CD4-positive, alpha-beta T cell (primary cell): ENCODE measurements around the gene B3GNT9. TPM values are rescaled to one million over a fixed set of nuclear protein-coding genes. Genes with fewer than 3 reads are reported as not detected.
A peak's percentile ranks its signal among the peaks of the same experiment; 100 is the strongest.

Experiments used
- ATAC-seq: fragments of 200-7000 bp; cut with Tn5 transposase; one replicate; pipeline ENCODE4 v1.10.0; 2022; ENCODE audit warnings: mild to moderate bottlenecking; ENCODE audit not compliant: poor library complexity
- CTCF ChIA-PET: fragments of 350-600 bp; sonication (Branson Sonifier 250); formaldehyde crosslinking; loops from one replicate; lab custom pipeline; 2021; ENCODE audit warnings: antibody characterized with exemption, inconsistent platforms; lab: Charles Lee
- POLR2A ChIA-PET: fragments of 350-600 bp; sonication (Branson Sonifier 250); formaldehyde crosslinking; loops from one replicate; lab custom pipeline; 2021; ENCODE audit warnings: antibody characterized with exemption, inconsistent platforms; lab: Charles Lee
- DNase-seq, 14 experiments: peaks; one replicate each; pipeline ENCODE4 v3.0.0-alpha.2; 2013 to 2020; ENCODE audit warnings: mixed read lengths in 2 of 14
- H3K27ac ChIP-seq, 2 donors: one replicate each; pipeline versions ENCODE4 v1.5.1 to v1.7.0; 2013; ENCODE audit warnings: low read length in 2 of 2, low read depth in 1 of 2, mild to moderate bottlenecking in 1 of 2
- H3K27me3 ChIP-seq, 2 experiments: 1 replicate in 1 of 2; 2 replicates in 1 of 2; pipeline versions ENCODE4 v1.6.1 to v1.7.0; 2013; ENCODE audit warnings: low read length in 2 of 2, control low read depth in 1 of 2, mild to moderate bottlenecking in 1 of 2, moderate library complexity in 1 of 2; ENCODE audit not compliant: insufficient read depth in 2 of 2, control insufficient read depth in 1 of 2
- H3K36me3 ChIP-seq: one replicate; pipeline ENCODE4 v1.6.1; 2013; ENCODE audit warnings: low read length, control low read depth; ENCODE audit not compliant: insufficient read depth
- H3K4me1 ChIP-seq: one replicate; pipeline ENCODE4 v1.6.1; 2013; ENCODE audit warnings: low read length, control low read depth; ENCODE audit not compliant: insufficient read depth
- H3K4me3 ChIP-seq: one replicate; pipeline ENCODE4 v1.5.1; 2013; ENCODE audit warnings: mild to moderate bottlenecking, low read length, moderate library complexity
- H3K9me3 ChIP-seq, 2 experiments: 1 replicate in 1 of 2; 2 replicates in 1 of 2; pipeline versions ENCODE4 v1.6.1 to v1.7.0; 2013; ENCODE audit warnings: low read length in 2 of 2, mild to moderate bottlenecking in 2 of 2, control low read depth in 1 of 2, moderate library complexity in 1 of 2; ENCODE audit not compliant: control insufficient read depth in 1 of 2, insufficient read depth in 1 of 2
- H3K27ac Mint-ChIP-seq: one replicate; pipeline ENCODE4 v1.8.0; 2020; ENCODE audit warnings: mixed read lengths
- H3K27me3 Mint-ChIP-seq: one replicate; pipeline ENCODE4 v1.8.0; 2021; ENCODE audit warnings: mixed read lengths
- H3K36me3 Mint-ChIP-seq: one replicate; pipeline ENCODE4 v1.8.0; 2021; ENCODE audit warnings: low read depth, mixed read lengths
- H3K4me1 Mint-ChIP-seq: one replicate; pipeline ENCODE4 v1.8.0; 2021; ENCODE audit warnings: low read depth, mixed read lengths
- H3K4me3 Mint-ChIP-seq: one replicate; pipeline ENCODE4 v1.8.0; 2020; ENCODE audit warnings: mild to moderate bottlenecking, mixed read lengths
- H3K9me3 Mint-ChIP-seq: one replicate; pipeline ENCODE4 v1.8.0; 2020; ENCODE audit warnings: mixed read lengths
- intact Hi-C, 2 experiments: fragments of 100-400 bp; cut with DNase I in 1 of 2; cut with micrococcal nuclease in 1 of 2; formaldehyde crosslinking; loops; one replicate each; pipeline versions ENCODE4 v1.15.1 to v1.9.0; 2023 to 2025; cut with DNase I, micrococcal nuclease
- total RNA-seq, 174 experiments: library from RNA in 2 of 174; stranded (reverse) in 2 of 174; gene quantifications; one replicate each; pipeline ENCODE4 v1.2.3 and lab custom pipeline; 2021 to 2026
- TF ChIP-seq, protein P1 (sequence below): fragments of 200-600 bp; IDR thresholded peaks from one replicate; pipeline ENCODE4 v1.8.0; 2022; ENCODE audit warnings: antibody characterized with exemption, mild to moderate bottlenecking

Gene B3GNT9
- total RNA-seq, 2 experiments from 2014 or later = 2.0 to 2.5 TPM

GRCh38 chr16:67120025-67120424 lies 30.8 kb downstream of the B3GNT9 start:
- intact Hi-C loops = no loop called here
- Histone ChIP-seq H3K36me3 (peaks cover 42% of the 10 kb centered on the region), H3K4me3 (no peak overlapping the region), H3K9me3 (no peaks in the 10 kb centered on the region), H3K27me3 (no peaks in the 10 kb centered on the region), H3K27ac (no peak overlapping the region), H3K4me1 (no peaks in the 10 kb centered on the region)
- TF ChIP-seq, protein P1, sequence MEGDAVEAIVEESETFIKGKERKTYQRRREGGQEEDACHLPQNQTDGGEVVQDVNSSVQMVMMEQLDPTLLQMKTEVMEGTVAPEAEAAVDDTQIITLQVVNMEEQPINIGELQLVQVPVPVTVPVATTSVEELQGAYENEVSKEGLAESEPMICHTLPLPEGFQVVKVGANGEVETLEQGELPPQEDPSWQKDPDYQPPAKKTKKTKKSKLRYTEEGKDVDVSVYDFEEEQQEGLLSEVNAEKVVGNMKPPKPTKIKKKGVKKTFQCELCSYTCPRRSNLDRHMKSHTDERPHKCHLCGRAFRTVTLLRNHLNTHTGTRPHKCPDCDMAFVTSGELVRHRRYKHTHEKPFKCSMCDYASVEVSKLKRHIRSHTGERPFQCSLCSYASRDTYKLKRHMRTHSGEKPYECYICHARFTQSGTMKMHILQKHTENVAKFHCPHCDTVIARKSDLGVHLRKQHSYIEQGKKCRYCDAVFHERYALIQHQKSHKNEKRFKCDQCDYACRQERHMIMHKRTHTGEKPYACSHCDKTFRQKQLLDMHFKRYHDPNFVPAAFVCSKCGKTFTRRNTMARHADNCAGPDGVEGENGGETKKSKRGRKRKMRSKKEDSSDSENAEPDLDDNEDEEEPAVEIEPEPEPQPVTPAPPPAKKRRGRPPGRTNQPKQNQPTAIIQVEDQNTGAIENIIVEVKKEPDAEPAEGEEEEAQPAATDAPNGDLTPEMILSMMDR = no peak
- ATAC-seq (no peak), DNase-seq (no peak)
- no peaks in the 10 kb centered on the region for H3K27me3 Mint-ChIP-seq
- H3K9me3 Mint-ChIP-seq = no peaks in the 10 kb centered on the region
- H3K27ac Mint-ChIP-seq = no peak overlapping the region
- H3K36me3 Mint-ChIP-seq = peaks cover 52% of the 10 kb centered on the region
- POLR2A ChIA-PET = no interaction called here
- CTCF ChIA-PET = no interaction called here
- peaks cover 6% of the 10 kb centered on the region for H3K4me1 Mint-ChIP-seq
- H3K4me3 Mint-ChIP-seq = no peak overlapping the region

- H3K27me3 Mint-ChIP-seq = no peaks in the 10 kb centered on the region
- Histone ChIP-seq H3K9me3 (no peaks in the 10 kb centered on the region), H3K27ac (no peak overlapping the region), H3K36me3 (peaks cover 29% of the 10 kb centered on the region), H3K4me1 (no peaks in the 10 kb centered on the region), H3K27me3 (no peaks in the 10 kb centered on the region), H3K4me3 (no peak overlapping the region)
- ChIA-PET CTCF (no interaction called here), POLR2A (no interaction called here)
- H3K9me3 Mint-ChIP-seq = no peaks in the 10 kb centered on the region
- no peak for ATAC-seq
- no peak for DNase-seq
- TF ChIP-seq, protein P1 = no peak
- H3K4me1 Mint-ChIP-seq = peaks cover 13% of the 10 kb centered on the region
- H3K27ac Mint-ChIP-seq = no peak overlapping the region
- intact Hi-C loops = no loop called here
- no peak overlapping the region for H3K4me3 Mint-ChIP-seq
- peaks cover 37% of the 10 kb centered on the region for H3K36me3 Mint-ChIP-seq
Measured at GRCh38 chr16:67117716-67118115, 33.1 kb downstream of the B3GNT9 start.

DNA sequence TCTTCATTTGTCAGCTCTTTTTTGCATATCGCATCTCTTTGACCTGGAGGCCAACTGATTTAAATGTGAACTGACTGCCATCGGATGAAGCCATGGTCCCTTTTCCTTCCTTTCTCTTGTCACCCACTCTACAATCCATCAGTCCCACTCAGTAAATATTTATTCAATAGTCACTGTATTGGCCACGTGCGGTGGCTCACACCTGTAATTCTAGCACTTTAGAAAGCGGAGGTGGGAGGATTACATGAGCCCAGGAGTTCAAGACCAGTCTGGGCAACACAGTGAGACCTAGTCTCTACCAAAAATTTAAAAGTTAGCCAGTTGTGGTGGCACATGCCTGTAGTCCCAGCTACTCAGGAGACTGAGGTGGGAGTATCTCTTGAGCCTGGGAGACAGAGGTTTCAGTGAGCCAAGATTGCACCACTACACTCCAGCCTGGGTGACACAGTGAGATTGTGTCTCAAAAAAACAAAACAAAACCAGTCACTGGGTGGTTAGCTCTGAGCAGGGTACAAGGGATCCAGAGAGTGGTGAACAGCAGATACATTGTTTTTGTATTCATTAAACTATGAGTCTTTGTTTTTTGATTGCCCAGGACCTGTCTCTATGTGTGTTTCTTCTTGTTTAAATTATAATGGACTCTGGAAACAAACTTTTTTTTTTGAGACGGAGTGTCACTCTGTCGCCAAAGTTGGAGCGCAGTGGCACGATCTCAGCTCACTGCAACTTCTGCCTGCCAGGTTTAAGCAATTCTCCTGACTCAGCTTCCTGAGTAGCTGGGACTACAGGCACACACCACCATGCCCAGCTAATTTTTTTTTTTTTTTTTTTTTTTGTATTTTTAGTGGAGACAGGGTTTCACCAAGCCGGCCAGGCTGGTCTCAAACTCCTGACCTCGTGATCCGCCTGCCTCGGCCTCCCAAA lies 34.1 kb downstream of the B3GNT9 start:
- Mint-ChIP-seq H3K36me3 (peaks cover 34% of the 10 kb centered on the region), H3K9me3 (no peaks in the 10 kb centered on the region), H3K4me1 (peaks cover 13% of the 10 kb centered on the region), H3K4me3 (no peak overlapping the region), H3K27me3 (no peaks in the 10 kb centered on the region), H3K27ac (no peak overlapping the region)
- Histone ChIP-seq H3K9me3 (no peaks in the 10 kb centered on the region), H3K27ac (no peak overlapping the region), H3K27me3 (no peaks in the 10 kb centered on the region), H3K4me3 (no peak overlapping the region), H3K36me3 (peaks cover 18% of the 10 kb centered on the region), H3K4me1 (no peaks in the 10 kb centered on the region)
- TF ChIP-seq, protein P1 = no peak
- DNase-seq (peak in 2 of 14 experiments; percentile 29 to 43), ATAC-seq (no peak)
- ChIA-PET CTCF (interaction anchor here (0.6 to 0.9 kb wide), 2 partner anchors 44 to 53 kb away, joined by 3 read pairs; partner anchors contain the start of gene NOL3), POLR2A (no interaction called here)
- intact Hi-C loops = no loop called here
